ENCODE measurements around the gene SMIM8. TPM values are rescaled to one million over a fixed set of nuclear protein-coding genes. Genes with fewer than 3 reads are reported as not detected.
"Not testable (repeated sequence)": the region's sequence is repeated elsewhere in the genome, so short reads cannot be mapped to it uniquely, and the experiment has no call there.

Gene SMIM8
- total RNA-seq, 2 donors from 2014 or later, result 11.6 to 13.3 TPM

DNA sequence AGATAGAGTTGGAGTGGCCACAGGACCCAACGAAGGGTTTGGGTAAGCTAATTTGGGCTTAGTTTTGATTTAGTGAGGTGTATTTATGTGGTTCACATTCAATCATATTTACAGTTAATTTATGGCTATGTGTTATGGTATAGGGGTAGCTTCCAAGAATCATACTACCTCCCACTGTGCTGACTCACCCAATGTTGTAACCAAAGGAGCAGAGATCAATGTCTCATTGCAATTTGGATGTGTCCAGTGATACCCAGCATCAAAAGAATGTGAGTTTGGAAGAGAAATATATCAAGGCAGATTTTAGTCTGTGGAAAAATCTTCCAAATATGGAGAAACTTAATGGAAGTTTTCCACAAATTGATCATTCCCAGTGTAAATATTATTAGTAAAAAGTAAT lies 25.3 kb upstream of the SMIM8 start:
- 100% methylated on average over 1 of the region's 1 CpG; no CpG with 5 or more reads in 1 of the 2 experiments for WGBS, 2 experiments (ENCODE audit: insufficient coverage in 1 of 2, insufficient read length in 1 of 2)
- peaks cover 19% of the 10 kb centered on the region for H3K9me3 Mint-ChIP-seq
- no peak overlapping the region for H3K4me3 Mint-ChIP-seq

DNA sequence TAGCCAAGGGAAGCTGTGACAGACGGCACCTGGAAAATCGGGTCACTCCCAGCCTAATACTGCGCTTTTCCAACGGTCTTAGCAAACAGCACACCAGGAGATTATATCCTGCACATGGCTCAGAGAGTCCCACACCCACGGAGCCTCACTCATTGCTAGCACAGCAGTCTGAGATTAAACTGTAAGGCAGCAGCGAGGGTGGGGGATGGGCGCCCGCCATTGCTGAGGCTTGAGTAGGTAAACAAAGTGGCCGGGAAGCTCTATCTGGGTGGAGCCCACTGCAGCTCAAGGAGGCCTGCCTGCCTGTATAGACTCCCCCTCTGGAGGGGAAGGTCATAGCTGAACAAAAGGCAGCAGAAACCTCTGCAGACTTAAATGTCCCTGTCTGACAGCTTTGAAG lies 21.1 kb upstream of the SMIM8 start:
- not testable (repeated sequence) for H3K4me1 Mint-ChIP-seq; H3K4me3 ChIP-seq (ENCODE audit: low read length); H3K27ac ChIP-seq (ENCODE audit: low read depth, low read length); H3K9ac ChIP-seq (ENCODE audit: extremely low read depth, low read length, poor library complexity, severe bottlenecking); H3K4me3 Mint-ChIP-seq; H3K4me1 ChIP-seq (ENCODE audit: control insufficient read depth, insufficient read depth, low read length); DNase-seq; H3K27me3 Mint-ChIP-seq (ENCODE audit: insufficient read depth); H3K36me3 ChIP-seq (ENCODE audit: control insufficient read depth, insufficient read depth, low read length); H3K27ac Mint-ChIP-seq; H3K27me3 ChIP-seq (ENCODE audit: control insufficient read depth, insufficient read depth, low read length, poor library complexity, severe bottlenecking); H3K36me3 Mint-ChIP-seq (ENCODE audit: low read depth)
- peaks cover 14% of the 10 kb centered on the region for H3K9me3 ChIP-seq (ENCODE audit: control insufficient read depth, low read length)
- 83 to 86% methylated on average over 8 to 9 of the region's 9 CpGs for WGBS, 2 experiments (ENCODE audit: insufficient coverage in 1 of 2, insufficient read length in 1 of 2)
- peaks cover 39% of the 10 kb centered on the region for H3K9me3 Mint-ChIP-seq

More for the DNA sequence above, 25.3 kb upstream of the SMIM8 start:
- Histone ChIP-seq H3K27me3 (ENCODE audit: control insufficient read depth, insufficient read depth, low read length, poor library complexity, severe bottlenecking) (peaks cover 5% of the 10 kb centered on the region), H3K9me3 (ENCODE audit: control insufficient read depth, low read length) (peaks cover 14% of the 10 kb centered on the region), H3K4me3 (ENCODE audit: low read length) (no peak overlapping the region), H3K36me3 (ENCODE audit: control insufficient read depth, insufficient read depth, low read length) (no peaks in the 10 kb centered on the region), H3K4me1 (ENCODE audit: control insufficient read depth, insufficient read depth, low read length) (no peaks in the 10 kb centered on the region), H3K9ac (ENCODE audit: extremely low read depth, low read length, poor library complexity, severe bottlenecking) (no peak overlapping the region), H3K27ac (ENCODE audit: low read depth, low read length) (no peak overlapping the region)
- TF ChIP-seq, protein P1, sequence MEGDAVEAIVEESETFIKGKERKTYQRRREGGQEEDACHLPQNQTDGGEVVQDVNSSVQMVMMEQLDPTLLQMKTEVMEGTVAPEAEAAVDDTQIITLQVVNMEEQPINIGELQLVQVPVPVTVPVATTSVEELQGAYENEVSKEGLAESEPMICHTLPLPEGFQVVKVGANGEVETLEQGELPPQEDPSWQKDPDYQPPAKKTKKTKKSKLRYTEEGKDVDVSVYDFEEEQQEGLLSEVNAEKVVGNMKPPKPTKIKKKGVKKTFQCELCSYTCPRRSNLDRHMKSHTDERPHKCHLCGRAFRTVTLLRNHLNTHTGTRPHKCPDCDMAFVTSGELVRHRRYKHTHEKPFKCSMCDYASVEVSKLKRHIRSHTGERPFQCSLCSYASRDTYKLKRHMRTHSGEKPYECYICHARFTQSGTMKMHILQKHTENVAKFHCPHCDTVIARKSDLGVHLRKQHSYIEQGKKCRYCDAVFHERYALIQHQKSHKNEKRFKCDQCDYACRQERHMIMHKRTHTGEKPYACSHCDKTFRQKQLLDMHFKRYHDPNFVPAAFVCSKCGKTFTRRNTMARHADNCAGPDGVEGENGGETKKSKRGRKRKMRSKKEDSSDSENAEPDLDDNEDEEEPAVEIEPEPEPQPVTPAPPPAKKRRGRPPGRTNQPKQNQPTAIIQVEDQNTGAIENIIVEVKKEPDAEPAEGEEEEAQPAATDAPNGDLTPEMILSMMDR (conservative IDR thresholded peaks at IDR 0.05), result no peak
- no peak for DNase-seq
- Mint-ChIP-seq H3K27ac (no peak overlapping the region), H3K36me3 (ENCODE audit: low read depth) (no peaks in the 10 kb centered on the region), H3K27me3 (ENCODE audit: insufficient read depth) (peaks cover 2% of the 10 kb centered on the region), H3K4me1 (peaks cover 8% of the 10 kb centered on the region)

DNA sequence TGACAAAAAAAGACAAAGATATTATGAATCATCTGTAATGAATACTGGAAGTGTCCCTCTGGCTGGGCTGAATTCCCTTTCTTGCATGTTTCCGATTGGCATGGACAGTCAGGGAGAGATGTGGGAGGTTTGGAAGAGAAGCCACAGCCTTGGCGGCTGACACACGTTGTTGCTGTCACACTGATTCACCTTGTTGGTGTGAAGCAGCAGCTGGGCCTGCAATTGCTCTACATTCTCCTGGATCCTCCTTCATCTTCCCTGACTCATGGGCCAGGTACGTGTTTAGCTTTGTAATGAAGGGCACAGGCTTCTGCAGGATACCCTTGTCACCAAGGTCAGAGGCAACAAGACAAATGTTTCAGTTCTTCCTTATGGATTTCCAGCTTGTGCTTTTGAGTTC lies 13.4 kb upstream of the SMIM8 start:
- Mint-ChIP-seq H3K9me3 (peaks cover 14% of the 10 kb centered on the region), H3K36me3 (ENCODE audit: low read depth) (no peaks in the 10 kb centered on the region), H3K27ac (no peak overlapping the region), H3K4me1 (peaks cover 13% of the 10 kb centered on the region), H3K4me3 (no peak overlapping the region), H3K27me3 (ENCODE audit: insufficient read depth) (no peaks in the 10 kb centered on the region)
- Histone ChIP-seq H3K9me3 (ENCODE audit: control insufficient read depth, low read length) (no peaks in the 10 kb centered on the region), H3K4me1 (ENCODE audit: control insufficient read depth, insufficient read depth, low read length) (peaks cover 12% of the 10 kb centered on the region), H3K9ac (ENCODE audit: extremely low read depth, low read length, poor library complexity, severe bottlenecking) (no peak overlapping the region), H3K4me3 (ENCODE audit: low read length) (no peak overlapping the region), H3K36me3 (ENCODE audit: control insufficient read depth, insufficient read depth, low read length) (no peaks in the 10 kb centered on the region), H3K27me3 (ENCODE audit: control insufficient read depth, insufficient read depth, low read length, poor library complexity, severe bottlenecking) (no peaks in the 10 kb centered on the region), H3K27ac (ENCODE audit: low read depth, low read length) (no peak overlapping the region)
- DNase-seq, result no peak
- 84 to 100% methylated on average over 1 to 4 of the region's 4 CpGs for WGBS, 2 experiments (ENCODE audit: insufficient coverage in 1 of 2, insufficient read length in 1 of 2)
- TF ChIP-seq, protein P1 (conservative IDR thresholded peaks at IDR 0.05), result no peak

DNA sequence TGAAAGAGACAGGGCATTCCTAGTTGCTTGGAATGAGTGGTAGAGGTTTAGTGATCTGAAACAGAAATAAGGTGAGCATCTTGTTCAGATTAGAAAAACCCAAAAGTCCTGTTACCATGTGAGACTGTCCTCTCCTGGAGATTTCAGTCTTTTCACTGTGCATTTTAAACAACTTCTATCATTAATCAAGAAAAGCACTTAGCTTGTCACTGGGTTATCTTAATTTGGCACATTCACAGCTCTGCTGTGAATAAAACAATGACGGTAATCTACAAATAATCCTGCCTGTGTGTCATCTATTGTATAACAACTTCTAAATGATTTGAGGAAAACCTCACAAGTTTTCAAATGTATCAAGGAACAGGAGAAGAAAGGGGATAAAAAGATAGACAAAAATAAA lies 9.5 kb upstream of the SMIM8 start:
- DNase-seq, result no peak
- Histone ChIP-seq H3K27ac (ENCODE audit: low read depth, low read length) (no peak overlapping the region), H3K36me3 (ENCODE audit: control insufficient read depth, insufficient read depth, low read length) (no peaks in the 10 kb centered on the region), H3K4me3 (ENCODE audit: low read length) (no peak overlapping the region), H3K9me3 (ENCODE audit: control insufficient read depth, low read length) (no peaks in the 10 kb centered on the region), H3K27me3 (ENCODE audit: control insufficient read depth, insufficient read depth, low read length, poor library complexity, severe bottlenecking) (no peaks in the 10 kb centered on the region), H3K4me1 (ENCODE audit: control insufficient read depth, insufficient read depth, low read length) (peaks cover 18% of the 10 kb centered on the region), H3K9ac (ENCODE audit: extremely low read depth, low read length, poor library complexity, severe bottlenecking) (no peak overlapping the region)
- H3K27ac Mint-ChIP-seq, result no peak overlapping the region
- H3K4me1 Mint-ChIP-seq, result peaks cover 19% of the 10 kb centered on the region
- no CpG with 5 or more reads among the region's 1 CpG for WGBS, 2 experiments (ENCODE audit: insufficient coverage in 1 of 2, insufficient read length in 1 of 2)
- no peaks in the 10 kb centered on the region for H3K36me3 Mint-ChIP-seq (ENCODE audit: low read depth)
- no peaks in the 10 kb centered on the region for H3K9me3 Mint-ChIP-seq
- H3K4me3 Mint-ChIP-seq, result no peak overlapping the region
- TF ChIP-seq, protein P1 (conservative IDR thresholded peaks at IDR 0.05), result no peak
- no peaks in the 10 kb centered on the region for H3K27me3 Mint-ChIP-seq (ENCODE audit: insufficient read depth)
